HG03442 (cell line): ENCODE measurements around the gene SALL4.
"Not testable (repeated sequence)": the region's sequence is repeated elsewhere in the genome, so short reads cannot be mapped to it uniquely, and the experiment has no call there.

Experiments
- ATAC-seq: cut with Tn5 transposase; IDR thresholded peaks from one replicate; pipeline ENCODE4 v1.9.1; 2021; ENCODE audit warnings: mild to moderate bottlenecking, moderate library complexity; ENCODE audit not compliant: unreplicated experiment

Gene SALL4

DNA sequence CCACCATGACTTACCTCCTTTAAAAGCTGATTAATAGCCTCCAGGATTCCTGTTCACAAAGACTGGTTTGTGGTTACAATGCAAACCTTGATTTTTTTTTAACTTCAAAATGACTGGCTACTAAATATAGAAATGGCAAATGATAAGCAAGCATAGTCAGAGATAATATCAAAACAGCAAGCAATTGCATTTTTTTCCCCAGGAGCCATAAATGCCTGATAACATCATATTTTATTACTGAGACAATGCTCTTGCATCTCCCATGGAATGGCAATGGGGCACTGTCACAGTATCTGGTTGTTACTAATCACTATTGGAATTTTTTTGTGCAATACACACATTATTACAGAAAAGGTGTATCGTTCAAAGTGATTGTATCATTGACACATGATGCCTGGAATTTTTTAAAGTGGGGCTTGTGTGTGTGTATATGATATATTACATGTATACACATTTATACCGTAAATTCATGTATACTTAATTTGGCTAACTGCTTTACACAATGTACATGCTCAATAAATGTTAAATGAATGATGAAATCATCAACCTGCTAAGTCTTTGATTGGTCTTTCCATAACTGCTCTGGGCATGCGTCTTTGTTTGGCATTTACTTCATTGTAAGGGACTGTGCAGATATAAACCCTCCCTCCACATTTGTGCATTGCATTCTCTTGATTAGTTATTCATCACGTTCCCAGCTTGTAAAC, 980 bp upstream of the SALL4 start:
- no peak for ATAC-seq

DNA sequence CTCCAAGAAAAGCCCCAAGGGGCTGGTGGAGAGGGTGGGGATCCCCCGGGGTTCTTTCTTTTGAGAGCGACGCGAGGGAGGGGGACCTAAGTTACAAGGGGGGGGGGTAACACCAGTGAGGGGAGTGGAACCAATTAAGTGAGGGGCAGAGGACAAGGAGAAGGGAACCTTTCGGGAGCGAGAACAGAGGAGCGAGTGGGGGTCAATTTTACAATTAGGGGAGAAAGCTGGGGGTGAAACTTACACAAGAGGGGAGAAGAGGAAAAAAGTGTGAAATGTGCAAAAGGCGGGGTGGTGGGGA, 548 bp downstream of the SALL4 start:
- no peak for ATAC-seq

DNA sequence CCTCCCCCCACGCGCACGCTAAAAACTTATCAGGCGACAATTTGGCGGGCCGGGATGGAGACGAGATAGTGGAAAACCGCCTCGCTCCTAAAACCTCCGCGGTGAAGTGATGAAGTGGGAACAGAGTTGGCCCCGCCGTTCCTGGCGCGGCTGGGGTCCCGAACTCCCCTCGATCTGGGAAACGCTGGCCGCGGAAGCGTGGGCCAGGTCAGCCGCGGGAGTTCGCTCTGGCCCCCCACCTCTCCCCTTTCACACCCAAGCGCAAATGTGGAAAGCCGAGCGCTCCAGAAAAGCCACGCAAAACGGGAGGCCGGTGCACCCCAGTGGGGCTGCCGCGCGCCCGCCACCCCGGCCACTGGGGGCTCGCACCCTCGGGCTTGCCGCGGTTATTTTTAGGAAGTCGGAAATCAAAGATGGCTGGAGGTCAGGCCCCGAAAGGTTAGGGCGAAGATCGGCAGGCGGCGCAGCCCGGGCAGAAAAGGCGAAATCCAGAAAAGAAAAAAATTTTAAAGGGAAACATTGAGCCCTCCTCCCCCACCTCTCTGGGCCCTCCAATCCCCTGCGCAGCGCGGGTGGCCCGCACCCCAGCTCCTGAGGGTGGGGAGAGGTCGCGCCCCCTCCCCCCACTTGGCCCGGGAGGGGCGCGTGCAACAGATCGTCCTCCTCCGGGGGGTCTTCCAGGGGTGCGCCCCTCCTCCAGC, 1.0 kb downstream of the SALL4 start:
- no peak for ATAC-seq

DNA sequence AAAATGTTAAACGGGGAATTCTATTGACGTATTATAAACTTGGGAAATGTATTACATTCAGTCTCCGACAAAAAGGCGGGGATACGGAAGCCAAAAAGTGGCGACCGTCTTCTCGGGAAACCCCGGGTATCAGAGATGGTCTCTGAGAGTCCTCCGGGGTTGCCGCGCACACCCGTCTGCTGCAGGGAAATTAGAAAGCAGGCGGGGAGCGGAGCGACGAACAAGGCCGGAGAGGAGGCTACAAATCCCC, 1.5 kb downstream of the SALL4 start:
- ATAC-seq = no peak

DNA sequence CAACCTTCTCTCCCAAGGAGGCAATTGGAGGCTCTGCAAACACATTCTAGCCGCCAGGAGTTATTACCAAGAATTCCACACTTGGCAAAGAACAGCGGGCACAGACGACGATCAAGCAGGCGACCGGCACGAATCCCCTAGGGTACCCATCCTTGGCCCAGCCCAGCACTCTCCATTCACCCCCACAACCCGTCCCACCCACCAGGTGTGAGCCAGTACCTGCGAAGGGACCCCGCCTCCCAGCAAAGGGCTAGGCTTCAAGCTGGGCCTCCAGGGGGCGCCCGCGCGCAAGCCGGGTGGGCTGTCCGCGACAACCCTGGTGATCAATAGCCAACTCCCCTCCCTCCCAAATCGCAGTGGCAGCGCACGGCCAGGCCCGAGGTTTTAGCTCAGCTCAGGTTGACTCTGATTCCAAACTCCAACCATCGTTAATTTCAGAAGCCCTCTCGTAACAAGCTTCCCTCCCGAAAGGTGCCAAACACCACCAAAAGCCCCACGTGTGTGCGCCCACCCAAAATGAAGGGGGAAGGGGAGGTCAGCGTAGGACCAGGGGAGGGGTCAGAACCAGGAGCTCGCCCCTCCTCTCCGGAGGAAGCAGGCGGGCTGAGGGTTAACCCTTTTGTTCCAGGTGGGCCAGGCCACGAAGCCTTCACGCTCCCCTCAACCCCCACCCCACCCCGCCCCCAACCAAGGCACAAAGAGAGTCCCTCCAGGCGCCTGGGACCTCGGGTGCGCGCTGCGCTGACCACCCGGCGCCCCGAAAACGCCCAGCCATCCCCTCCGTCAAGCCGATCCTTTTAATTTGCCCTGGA, 2.1 kb downstream of the SALL4 start:
- no peak for ATAC-seq

DNA sequence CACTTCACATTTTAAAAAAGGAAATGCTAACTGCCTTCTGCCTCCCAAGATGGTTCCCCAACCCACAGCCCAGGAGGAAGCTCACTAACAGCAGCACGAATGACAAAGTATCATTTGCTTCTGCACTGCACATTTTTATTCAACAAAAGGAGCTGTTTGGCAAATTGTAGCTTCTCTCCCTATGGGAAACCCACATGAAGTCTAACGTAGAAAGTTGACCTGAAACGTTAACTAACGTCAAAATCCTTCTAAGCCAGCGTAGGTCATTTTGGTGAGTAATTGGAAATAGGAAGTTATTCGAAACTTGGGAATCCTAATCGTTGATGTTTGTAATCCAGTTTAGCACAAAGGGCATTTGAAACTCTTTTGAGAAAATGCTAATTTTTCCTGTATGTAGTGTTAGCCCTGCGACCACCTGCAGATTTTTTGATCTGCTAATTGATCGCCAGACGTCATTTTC, 2.9 kb downstream of the SALL4 start:
- no peak for ATAC-seq

DNA sequence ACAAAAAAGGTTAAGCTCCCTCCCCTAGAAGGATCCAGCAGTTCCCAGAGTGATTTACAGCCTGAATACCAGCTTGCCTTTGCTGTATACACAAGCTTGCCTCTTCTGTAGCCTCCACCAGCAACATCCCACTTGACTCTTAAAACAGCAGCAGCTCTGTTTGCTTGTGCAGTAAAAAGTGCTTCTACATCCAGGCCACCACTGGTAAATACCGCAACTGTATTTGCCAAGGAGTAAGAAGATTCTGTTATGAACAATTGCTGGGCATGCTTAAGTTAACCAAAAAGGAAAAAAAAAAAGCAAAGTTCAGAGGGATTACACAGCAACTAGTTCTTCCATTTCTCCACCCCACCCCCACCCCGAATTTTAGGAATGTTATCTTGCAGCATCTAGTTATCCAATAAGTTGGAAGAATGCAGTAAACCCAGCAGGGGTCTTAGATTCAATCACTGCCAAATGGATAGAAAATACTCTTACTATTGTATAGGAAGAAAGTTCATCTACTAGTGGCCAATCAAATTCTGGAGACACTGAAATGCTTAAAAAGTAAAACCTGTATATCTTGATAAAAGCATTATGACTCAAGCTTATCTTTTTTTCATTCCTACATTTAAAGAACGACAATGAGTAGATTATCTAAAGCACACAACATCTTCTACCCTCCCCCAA, 4.8 kb downstream of the SALL4 start:
- no peak for ATAC-seq

DNA sequence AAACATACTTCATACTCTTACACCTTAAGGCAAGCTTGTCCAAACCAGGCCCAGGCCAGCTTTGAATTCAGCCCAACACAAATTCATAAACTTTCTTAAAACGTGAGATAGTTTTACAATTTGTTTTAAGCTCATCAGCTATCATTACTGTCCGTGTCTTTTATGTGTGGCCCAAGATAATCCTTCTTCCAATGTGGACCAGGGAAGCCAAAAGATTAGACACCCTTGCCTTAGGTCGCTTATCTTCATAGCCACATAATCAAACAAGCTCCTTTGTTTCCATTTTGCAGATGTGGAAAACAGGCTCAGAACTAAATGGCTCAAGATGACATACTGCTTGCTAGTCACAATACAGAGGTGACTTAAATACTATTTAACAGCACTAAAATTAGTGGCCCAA, 6.0 kb downstream of the SALL4 start:
- no peak for ATAC-seq

DNA sequence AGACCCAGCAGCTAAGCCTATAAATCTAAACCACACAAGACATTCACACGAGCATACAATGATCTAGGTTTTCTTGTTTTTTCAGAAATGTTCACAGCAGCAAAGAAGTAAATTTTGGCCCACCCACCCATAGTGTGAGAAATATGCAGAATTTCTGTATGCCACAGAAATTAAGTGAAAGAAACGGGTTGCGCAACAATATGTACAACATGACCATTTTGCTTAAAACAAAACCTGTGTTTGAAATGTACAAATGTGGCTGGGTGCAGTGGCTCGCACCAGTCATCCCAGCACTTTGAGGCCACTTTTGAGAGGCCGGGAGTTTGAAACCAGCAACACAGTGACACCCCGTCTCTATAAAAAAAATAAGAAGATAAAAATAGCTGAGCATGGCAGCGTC, 9.4 kb downstream of the SALL4 start:
- ATAC-seq = no peak

DNA sequence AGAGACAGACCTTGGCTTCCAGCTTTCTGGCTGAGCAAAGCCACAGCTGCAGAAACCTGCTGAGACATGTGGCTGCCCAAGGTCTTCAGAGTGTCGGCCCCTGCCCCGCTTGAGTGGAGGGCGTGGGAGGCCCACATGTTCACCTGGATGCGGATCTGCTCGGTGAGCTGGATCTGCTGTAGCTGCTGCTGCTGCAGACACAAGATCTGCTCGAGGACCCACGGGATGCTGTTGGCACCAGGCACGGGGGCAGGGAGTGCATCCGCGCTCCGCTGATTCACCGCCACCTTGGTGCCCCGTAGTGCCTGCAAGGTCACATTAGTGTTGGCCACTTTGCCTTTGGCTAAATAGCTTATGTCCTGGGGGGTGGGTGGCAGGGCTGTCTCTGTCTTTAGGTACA, 10.7 kb downstream of the SALL4 start:
- ATAC-seq = no peak

DNA sequence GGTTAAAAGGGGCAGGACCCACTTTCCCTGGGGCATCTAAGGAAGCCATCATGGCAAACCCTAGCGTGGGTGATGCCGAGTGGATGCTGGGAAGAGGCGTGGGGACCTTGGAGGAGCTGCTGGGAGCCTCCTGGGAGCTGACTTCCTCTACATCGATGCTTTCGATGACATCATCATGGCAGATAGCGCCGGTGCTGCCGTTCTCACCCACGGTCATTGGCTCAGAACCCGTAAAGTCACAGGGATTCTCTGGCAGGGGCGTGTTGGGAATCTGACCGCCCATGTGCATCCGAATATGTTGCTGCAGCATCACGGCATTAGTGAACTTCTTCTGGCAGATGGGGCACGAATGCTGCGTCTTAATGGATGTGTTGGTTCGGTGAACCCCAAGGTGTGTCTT, 12.1 kb downstream of the SALL4 start:
- no peak for ATAC-seq

DNA sequence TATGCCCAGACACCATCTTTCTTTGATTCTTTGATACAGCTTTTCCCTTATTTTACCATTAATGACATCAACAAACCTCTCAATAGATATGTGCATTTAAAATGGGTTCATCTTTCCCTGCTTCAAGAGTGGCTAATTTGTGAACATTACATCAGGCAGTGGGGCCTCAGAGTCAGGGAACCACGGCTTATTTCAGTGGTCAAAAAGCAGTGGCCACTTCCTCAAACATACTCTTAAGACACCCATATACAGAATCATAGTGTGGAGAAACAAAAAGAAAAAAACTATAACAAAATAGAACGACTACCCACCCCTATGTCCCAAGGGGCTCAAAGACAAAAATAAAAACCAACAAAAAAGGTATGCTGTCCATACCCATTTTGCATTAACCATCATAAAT, 12.9 kb downstream of the SALL4 start:
- no peak for ATAC-seq

DNA sequence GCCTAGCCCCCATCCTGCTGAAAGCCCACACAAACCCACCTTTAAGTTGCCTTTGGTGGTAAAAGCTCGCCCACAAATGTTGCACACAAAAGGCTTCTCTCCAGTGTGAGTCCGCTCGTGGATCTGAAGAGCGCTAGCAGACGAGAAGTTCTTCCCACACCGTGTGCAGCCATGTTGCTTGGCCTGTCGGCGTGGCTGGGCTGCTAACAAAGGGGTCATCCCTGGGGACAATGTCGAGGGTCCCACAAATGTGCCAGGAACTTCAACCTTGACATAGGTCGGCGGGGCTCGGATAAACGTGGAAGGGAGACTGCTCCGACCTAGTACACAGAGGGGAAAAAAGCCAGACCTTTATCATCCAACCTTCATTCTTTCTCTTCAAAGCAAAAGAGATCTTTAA, 13.5 kb downstream of the SALL4 start:
- ATAC-seq = no peak

DNA sequence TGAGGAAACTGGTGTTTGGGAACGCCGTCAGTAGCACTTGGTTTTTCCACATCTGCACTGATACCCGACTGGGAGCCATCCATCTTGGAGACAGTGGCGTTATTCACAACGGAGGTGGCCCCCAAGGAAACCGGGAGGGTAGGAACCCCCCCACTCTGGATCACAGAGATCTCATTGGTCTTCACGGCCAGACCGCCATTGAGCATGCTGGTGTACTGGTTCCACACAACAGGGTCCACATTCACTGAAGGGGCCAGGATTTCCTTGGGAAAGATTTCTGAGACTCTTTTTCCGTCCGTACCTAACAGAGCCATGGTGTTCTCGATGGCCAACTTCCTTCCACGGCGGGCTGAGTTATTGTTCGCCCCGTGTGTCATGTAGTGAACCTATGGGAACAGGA, 18.0 kb downstream of the SALL4 start:
- no peak for ATAC-seq

DNA sequence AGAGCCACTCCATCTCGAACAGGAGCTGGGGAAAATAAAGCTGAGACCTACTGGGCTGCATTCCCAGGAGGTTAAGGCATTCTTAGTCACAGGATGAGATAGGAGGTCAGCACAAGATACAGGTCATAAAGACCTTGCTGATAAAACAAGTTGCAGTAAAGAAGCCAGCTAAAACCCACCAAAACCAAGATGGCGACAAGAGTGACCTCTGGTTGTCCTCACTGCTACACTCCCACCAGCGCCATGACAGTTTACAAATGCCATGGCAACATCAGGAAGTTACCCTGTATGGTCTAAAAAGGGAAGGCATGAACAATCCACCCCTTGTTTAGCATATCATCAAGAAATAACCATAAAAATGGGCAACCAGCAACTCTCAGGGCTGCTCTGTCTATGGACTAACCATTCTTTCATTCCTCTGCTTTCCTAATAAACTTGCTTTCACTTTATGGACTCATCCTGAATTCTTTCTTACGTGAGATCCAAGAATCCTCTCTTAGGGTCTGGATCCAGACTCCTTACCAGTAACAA, 24.0 kb downstream of the SALL4 start:
- not testable (repeated sequence) for ATAC-seq

DNA sequence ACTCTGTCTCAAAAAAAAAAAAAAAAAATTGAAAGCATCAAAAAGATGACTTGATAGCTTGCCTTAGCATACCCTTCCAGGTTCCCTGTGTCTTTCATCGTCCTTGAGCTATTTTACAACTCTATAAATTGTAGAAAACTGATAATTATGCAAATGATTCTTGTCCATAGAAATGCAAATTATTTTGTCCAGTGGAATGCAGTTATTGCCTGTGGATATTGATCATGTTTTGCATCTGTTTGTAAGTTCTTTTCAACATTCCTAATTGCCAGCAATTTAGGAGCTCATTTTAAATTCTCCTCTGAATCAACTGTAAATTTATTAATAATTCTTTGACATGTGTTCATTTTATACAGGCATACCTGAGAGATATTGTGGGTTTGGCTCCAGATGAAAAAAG, 27.1 kb downstream of the SALL4 start:
- ATAC-seq = no peak

DNA sequence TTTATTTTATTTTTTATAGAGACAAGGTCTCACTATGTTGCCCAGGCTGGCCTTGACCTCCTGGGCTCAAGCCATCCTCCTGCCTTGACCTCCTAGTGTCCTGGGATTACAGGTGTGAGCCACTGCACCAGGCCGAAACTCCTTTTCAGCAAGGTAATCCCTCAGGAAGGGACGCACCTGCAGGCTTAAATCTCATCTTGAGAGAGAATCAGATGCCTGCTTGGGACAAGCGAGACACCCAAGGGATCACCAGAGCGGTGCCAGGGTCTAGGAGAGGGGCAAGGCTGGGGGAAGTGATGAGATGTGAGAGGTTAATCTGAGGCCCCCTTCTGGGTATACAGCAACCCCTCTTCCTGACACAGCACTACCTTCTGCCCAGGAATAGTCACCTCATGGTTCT, 30.1 kb downstream of the SALL4 start:
- no peak for ATAC-seq

DNA sequence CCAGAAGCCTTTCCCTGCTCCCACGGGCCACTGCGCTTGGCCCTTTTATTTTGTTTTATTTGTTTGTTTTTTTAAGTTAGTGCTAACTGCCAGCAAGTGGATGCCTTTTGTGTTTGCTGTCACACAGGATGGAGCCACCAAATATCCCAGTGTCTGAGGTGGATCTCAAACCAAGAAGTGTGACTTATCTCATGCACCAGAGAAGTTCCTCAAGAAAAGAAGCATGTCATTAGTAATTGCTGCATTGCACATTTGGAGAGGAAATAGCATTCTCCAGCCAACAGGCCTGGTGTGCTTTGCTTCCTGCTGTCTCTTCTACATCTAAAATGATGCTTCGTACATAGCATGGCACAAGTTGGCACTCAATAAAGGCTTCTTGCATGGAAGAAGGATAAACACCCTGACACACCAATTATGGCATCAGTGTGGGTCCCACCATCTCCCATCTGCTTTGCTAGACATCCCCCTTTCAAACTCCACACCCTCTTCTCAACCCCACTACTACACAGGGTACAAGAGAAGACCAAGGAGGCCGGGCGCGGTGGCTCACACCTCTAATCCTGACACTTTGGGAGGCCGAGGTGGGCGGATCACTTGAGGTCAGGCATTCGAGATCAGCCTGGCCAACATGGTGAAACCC, 32.2 kb downstream of the SALL4 start:
- no peak for ATAC-seq

DNA sequence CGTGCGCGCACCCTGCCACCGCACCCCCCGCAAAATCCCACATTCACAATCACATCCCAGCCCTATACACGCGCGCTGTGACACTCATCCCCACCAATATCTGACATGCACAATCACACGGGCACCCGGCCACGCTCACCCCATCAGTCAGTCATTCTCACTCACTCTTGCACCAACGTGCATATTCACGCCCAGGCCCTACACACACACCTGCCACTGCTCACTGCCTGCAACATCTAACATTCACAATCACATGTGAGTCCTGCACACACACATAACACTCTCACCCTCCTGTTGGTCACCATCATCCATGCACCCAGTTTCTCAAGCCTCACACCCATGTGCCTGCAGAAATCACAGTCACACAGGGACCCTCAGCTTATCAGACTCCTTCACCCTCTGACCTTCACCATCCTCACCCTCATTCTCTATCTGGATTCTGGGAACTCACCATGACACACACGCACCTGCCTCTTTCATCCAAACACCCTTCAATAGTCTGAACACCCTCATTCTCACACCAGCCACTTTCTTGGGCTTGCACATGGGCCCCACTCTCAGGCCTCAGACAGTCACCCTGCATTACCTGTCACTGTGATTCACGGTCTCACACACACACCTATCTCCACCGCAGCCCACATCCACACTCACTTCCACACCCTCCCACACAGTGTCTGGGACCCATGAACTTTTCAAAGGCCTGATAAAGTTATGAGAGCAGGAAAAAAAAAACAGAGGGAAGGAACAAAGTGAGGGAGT, 33.4 kb downstream of the SALL4 start:
- no peak for ATAC-seq
